ENCODE data around the gene KIAA1210.

GRCh38 chrX:119082278-119082677 lies 45.3 kb downstream of the KIAA1210 start:
- no peak for TF ChIP-seq CTCF (IDR thresholded peaks at IDR 0.05; ENCODE audit: low read length)
- TF ChIP-seq EZH2 (IDR thresholded peaks at IDR 0.05; ENCODE audit: borderline replicate concordance, low read length) = no peak

Data from OCI-LY1 (cell line).